GM18498 (cell line): ENCODE data around the gene ZNF280C.

Experiments
- ATAC-seq: cut with Tn5 transposase; IDR thresholded peaks from one replicate; pipeline ENCODE4 v1.9.1; 2021; ENCODE audit warnings: mild to moderate bottlenecking, moderate library complexity; ENCODE audit not compliant: unreplicated experiment

Gene ZNF280C

DNA sequence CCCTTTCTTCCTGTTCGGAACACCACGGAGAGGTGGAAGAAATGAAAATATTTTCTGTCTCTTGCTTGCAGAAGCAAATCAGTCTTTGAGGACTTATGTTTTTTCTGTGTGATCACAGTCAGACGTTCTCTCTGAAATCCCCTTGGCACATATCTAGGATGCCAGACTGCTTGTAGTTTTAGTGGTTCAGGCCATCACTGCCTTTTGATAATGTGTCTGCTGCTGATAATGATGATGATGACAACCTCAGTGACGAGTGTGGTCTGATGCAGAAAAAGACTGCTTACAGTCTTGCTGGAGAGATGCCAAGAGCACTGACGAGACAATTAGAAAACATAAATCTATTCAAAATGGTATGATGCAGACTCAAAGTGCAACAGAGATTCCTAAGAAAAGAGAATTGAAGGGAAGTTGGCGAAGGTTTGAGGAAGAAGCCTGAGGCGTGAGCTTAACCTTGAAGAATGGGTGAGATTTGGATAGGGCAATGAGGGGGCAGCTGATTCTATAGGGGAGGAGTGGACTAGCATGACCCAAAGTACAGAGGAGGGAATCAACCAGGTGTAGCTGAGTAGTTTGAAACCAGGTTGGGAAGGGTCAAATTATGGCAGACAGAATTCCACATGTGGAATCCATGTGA, 89.0 kb downstream of the ZNF280C start:
- no peak for ATAC-seq

DNA sequence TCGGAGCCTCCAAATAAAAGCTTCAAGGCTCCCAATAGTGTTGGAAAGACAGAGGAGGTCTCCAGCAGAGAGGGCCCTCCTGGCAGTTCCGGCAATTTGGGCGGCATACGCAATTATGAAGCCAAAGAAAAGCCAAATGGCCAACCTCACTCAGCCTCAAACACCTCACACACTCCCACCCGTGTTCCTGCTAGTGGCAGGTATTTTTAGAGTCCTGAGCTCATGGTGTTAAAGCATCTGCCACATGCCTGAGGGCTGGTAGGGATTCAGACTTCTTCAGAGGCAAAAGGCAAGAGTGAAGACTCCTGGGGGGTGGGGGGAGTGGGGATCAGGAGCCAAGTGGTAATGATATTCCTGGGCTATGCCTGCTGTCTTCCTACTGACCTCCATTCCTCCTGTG, 89.5 kb downstream of the ZNF280C start:
- no peak for ATAC-seq

DNA sequence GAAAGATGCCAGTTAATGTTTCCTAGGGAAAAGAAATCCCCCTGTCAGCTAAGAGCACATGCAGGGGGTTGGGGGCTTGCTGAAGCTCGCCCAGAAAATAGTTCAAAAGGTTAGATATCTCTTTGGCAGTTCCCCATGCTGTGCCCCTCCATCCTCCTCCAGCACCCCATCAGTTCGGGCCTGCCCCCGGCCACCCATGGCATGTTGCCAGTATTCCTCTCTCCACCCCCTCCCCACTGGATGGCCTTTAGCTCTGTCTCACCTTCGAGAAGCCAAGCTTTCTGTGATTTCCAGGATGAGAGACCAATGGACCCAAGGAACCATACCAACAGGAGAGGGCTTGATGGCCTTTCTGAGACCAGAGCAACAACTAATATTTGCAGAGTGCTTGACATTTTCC, 91.8 kb downstream of the ZNF280C start:
- ATAC-seq = no peak

DNA sequence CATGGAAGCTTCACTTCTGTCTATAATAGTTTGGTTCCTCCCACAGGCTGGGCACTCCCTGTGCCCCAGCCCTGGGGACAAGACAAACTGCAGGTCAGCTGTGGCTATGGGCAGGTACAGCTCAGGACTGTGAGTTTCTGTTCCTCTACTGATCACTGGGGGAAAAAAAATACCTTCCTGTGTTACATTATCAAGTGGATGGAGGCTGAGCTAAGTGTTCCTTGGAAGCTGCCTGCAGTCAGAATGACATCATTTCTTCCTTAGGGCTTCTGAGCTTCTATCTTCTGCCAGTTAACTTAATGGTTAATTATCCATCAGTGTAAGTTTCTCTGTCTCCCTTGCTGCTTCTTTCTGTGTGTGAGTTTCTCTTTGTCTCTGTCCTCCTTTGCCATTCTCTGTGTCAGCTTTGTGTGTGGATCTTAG, 92.3 kb downstream of the ZNF280C start:
- ATAC-seq = peak; percentile 88

DNA sequence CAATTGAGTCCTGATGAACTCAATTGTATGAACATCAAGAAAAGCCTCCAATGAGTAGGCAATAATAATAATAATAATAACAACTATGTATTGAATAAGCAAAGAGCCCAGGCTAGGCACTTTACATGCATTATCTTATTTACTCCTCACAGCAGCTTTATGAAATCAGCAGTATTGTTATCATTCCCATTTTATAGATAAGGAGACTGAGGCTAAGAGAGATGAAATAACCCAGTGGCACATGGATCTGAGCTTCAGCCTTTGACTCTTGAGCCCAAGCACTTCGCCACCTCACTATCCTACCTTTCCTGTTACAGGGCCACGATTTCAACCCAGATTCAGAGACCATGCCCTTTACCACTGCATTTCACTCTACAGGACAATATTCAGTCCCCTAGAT, 93.8 kb downstream of the ZNF280C start:
- ATAC-seq = no peak

DNA sequence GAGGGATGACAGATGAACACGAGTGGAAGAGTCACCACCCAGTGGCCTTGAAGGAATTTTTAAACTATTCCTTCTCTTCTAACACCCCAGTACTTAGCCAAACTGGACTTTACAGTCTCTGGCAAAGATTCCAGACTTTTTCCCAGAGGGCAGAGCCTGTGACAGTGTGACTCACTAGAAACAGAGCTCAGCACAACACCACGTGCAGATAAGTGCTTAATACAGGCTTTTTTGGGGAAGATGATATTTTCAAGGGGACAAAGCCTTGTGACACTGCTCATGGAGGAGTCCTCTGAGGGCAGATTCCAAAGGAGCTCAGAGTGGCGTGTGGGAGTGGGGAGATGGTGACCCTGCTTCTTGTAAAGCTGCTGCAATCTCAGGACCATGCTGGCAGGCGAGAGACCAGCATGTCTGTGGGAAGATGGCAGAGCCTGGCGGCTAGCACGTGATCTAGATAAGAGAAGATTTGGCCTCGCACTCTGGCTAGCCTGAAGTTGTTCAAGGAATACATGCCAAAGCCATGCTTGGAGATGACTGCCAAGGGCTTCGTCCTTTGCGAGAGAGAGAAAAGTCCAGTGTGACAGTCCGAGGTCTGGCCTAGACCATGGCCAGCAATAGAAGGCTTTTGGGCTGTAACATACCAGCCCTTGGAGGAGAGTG, 94.5 kb downstream of the ZNF280C start:
- no peak for ATAC-seq

DNA sequence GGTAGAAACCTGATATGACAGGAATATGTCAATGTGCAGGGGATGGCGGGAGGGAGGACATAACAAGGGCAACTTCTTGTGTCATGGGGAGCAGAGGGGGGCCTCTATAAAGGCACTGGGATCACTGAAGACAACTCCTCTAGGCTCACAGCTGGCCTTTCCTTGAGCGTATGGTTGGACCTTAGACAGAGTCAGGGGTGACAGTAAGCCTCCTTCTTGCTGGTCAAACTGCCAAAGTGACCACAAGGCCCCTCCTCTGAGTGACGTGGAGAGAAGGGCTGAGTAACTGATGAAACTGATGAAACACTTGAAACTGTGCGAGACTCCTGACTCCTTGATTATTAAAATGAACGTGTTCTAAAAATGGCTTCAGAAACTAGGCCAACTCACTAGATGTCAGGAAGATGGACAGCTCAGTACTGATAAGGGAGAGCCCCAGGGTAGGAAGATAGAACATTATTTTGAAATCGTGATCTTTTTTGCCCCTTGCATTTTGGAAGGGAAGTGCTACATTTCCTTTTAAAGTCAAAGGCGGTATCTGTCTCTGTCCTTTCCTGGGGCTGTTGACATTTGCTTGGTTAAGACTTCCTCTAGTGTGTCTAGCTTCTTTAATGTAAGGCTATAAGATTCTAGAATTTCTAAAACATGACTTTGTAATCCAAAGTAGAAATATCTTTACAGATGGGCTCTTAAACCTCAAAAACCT, 95.4 kb downstream of the ZNF280C start:
- ATAC-seq = peak; percentile 37

DNA sequence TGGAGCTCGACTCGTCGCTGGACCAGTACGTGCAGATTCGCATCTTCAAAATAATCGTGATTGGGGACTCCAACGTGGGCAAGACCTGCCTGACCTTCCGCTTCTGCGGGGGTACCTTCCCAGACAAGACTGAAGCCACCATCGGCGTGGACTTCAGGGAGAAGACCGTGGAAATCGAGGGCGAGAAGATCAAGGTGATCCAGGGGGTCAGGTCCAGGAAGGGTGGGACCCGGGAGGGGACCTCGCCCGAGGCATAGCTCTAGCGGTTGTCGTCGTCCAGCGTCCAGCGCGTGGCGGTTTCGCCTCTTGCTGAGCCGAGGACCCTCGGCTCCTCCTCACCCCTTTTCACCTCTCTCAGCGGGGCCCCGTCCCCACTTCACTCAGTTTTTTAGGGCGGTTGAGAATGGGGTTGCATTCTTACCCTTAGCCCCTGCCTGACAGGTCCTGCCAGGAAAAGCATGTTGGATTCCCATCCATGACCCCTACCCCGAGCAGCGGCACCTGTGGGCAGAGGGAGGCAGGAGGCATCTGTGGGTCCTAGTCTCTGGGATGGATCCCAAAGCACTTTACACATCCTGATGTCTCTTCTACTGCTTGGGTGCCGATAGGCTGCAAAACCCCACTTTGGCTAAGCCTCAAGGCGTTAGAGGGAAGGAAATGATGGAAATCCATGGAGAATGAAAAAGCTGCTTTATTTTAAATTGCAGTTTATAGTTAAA, 96.4 kb downstream of the ZNF280C start:
- ATAC-seq = no peak

DNA sequence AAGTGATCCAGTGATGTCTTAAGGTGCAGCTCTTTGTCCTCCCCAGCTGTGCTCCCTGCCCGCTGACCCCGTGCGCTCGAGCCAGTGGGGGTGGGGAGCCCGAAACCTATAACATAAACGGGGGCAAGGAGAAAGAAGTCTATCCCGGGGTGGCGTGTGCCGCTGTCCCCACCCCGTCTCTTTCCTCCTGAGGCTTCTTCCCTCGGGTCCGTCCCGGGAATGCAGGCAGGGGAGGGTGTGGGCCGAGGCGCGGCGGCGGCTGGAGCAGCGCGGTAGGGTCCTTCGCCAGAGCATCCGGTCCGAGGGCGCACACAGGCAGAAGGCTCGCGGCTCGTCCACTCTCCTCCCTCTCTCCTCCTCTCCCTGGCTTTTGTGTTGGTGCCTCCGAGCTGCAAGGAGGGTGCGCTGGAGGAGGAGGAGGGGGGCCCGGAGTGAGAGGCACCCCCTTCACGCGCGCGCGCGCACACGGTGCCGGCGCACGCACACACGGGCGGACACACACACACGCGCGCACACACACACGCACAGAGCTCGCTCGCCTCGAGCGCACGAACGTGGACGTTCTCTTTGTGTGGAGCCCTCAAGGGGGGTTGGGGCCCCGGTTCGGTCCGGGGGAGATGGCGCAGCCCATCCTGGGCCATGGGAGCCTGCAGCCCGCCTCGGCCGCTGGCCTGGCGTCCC, 97.1 kb downstream of the ZNF280C start, which contains the start of gene RAB33A:
TSS of gene RAB33A (plus strand) at position 517 of the 681 bp plus-strand sequence. CDS start at position 618, 101 bp downstream.
- ATAC-seq = peak; percentile 3

DNA sequence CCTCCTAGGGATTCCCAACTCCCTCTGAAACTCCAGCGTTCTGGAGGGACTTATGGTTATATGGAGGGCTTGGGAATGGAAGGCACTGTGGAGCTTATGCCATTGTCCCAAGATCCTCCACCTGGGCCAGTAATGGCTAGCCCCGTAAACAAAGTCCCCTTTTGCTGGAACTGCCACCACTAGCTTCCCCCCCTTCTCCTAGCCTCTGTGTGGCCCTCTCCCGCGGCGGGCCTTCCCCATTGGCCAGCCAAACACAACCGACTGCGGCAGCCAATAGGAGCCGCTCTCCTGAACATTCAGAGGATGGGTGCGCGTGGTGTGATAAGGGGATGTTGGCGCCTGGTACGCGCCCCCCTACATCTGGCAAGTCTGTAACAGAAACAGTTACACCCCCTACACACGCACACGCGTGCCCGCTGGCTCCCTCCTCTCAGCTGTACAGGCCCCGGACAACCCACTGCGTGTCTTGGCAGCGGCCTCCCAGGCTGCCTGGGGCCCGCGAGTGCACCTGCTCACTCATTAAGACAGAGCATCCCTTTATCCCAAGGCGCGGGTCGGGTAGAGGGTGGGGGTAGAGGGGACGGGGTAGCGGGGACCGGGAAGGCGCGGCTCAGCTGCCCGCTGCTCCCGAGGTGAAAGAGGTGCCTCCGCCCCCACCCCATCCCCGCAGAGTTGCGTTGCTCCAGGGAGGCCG, 97.8 kb downstream of the ZNF280C start:
- peak; percentile 75 for ATAC-seq

DNA sequence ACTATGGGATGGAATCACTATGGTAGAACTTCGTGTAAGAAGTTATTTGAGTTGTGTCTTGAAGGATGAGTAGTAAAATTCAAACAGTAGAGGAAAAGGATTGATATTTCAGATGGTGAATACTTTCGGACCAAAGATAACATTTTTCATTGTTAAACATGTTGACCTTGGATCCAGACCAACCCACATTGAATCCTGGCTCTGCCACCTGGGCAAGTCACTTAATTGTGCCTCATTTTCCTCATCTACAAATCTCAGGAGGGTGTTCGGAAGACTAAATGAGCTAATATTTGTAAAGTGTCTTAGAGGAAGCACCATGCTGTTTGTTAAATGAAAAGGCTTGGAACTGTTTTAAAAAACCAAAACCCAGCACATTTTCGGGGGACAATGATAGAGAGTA, 101.7 kb downstream of the ZNF280C start:
- no peak for ATAC-seq

DNA sequence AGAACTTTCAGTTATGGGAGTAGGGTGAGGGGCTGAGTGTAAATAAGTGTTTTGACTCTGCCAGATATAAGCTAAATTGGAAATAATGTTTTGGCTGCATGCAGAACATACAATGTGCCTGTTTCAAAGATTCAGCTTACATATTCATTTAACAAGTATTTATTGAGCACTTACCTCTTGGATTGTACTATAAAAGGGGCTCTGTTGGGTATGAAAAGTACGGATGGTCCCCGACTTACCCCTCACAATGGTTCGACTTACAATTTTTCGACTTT, 102.3 kb downstream of the ZNF280C start:
- ATAC-seq = no peak

DNA sequence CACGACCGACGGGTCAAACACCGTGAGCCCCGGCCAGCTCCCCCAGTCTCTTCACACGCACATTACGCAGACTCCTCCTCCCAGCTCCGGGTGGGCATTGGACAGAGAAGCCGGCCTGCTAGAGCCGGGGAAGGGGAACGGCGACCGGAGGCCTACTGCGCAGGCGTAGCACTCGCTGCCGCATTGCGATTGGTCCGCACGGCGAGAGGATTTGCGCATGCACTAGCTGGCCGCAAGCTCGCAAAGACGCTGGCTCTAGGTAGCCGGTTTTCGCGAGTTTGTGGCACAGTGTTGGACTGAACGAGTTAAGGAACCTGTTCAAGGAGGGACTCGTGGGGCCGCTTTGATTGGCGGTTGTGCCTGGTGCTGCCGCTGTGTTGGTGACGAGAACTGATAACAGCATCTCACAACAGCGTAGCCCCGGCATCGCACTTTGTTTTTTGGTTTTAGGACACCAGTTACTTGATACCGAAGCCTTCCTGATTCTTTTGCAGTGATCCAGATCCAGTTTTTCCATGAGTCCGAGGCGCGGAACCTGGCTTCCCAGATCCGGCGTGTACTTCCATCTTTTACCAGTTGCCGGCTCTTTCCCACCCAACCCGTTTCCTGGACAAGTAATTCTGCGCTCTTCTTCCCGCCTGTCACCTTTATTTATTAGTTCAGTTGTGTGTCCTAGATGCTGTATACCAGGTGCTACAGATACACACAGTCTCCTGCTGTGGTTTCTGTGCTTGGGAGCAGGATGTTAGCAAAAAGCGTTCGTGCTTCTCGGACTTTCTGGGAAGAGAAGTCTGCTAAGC, 102.8 kb downstream of the ZNF280C start, which contains the start of gene AIFM1:
TSS of gene AIFM1 (minus strand) at position 139 of the 800 bp plus-strand sequence. CDS start 185 bp downstream, outside the sequence.
- peak; percentile 88 for ATAC-seq

DNA sequence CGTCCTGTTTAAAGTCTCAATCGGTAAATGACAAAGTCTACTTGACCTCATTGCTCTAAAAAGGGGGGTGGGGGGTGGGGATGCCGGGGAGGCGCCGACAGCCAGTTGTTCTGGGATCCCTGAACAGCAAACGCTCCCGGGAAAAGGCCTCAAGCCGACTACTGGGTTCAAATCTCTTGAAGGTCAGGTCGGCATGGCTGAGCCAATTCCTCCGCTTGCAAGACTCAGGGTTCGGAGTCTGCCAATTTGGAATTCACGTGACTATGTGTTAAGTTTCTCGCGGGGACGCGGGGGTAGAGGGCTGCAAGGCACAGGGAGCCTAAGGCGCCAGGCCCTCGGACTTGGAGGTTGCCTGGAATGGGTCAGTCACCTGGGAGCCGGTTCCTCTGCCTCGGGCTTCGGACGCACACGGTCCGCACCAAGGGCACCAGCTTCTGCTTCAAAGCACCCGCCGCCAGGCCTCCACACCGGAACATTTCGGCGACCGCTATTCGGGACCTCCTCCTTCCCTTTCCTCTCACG, 103.5 kb downstream of the ZNF280C start:
- ATAC-seq = no peak

DNA sequence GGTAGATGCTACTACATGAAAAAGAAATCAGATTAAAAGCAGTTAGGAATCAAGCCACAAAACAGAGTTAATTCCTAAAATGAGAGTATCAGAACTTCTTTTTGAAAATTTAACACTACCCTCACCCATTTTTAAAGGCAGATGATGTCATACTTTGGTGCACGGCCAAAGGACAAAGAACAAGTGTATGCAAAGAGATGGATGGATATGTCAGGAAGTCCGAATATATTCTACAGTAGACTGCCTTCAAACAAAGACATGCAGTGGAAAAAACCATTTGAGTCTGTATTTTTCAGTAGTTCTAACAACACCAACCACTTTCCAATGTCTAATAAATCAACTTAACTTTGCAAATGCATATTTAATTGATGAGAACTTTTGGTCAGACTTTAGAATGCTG, 105.3 kb downstream of the ZNF280C start:
- no peak for ATAC-seq

DNA sequence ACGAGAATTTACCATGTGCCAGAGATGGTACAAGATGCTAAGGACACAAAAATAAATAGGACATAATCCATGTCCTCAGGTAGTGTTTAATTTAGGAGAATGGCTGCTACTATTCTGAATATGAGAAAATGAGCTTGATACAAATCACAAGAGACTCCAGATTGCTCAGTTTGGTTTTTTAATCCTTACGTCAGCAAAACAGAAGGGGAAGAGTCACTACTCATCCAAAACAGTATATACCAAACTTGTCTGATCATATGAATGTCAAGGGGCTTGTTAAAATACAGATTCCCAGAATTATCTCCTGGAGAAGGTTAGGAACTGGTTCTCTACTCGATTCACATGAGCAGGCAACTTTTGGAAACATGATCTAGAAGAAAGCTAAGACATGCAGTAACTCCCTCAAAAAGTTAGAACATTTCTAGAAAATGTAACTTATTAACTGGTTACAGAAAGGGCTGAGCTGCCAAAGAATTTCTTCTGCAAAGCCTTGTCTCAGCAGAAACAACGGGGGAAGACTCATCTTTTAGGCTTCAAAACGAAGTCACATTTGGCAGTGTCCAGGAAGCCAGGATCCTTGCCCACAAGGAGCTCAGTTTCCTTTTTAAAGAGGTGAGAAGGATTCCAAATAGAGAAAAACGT, 106.5 kb downstream of the ZNF280C start:
- ATAC-seq = no peak

DNA sequence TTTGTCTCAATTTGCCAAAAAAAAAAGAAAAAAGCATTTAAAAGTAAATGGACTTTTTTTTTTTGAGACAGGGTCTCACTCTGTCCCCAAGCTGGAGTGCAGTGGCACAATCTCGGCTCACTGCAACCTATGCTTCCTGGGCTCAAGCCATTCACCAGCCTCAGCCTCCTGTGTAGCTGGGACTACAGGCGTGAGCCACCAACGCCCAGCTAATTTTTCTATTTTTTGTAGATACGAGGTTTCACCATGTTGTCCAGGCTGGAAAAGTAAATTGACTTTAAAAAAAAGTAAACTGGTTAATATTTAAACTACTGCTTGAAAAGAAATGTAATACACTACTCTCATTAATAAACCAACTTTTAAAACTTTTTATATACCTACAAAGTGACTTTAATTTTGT, 108.9 kb downstream of the ZNF280C start:
- ATAC-seq = no peak

DNA sequence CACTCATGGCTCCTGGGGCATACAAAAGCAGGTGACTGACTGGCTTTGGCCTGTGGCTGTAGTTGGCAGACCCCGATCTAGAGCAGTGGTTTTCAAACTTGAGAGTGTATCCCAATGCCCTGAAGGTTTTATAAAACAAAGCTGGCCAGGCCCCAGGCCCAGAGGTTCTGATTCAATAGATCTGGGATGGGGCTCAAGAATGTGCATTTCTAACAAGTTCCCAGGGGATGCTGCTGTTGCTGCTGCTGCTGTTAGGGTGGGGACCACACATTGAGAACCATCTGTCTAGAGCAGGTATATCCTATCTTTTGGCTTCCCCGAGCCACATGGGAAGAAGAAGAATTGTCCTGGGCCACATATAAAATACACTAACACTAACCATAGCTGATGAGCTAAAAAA, 110.4 kb downstream of the ZNF280C start:
- no peak for ATAC-seq

DNA sequence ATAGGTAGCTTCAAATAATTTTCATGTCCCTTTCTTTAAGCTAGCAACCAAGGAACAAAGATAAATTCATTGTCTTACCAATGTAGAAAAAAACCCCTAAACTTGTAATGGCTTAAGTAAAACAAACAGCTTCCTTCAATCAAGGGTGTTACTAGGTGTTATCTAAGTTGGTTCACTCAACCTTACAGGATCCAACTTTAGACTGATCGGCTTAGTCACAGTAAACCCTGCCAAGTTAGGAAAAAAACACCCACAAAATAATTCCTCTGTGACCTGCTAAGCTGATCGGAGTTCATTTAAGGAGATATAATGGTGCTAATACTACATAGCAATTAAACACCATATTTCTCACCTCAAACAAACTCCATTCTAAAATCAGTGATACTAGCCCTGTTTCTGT, 113.1 kb downstream of the ZNF280C start:
- ATAC-seq = no peak
